NOMO-1 treated with DMSO at 0.1 percent for 48 hours (cell line): ENCODE data around the gene OR2C3.

Experiments used
- DNase-seq: peaks from one replicate; lab custom pipeline; 2025; ENCODE audit not compliant: unreplicated experiment; lab: John Stamatoyannopoulos, UW

Gene OR2C3

GRCh38 chr1:247518613-247518891, 17.7 kb downstream of the OR2C3 start:
- no peak for DNase-seq

- DNase-seq: no peak
These were observed 18.2 kb downstream of the OR2C3 start for GRCh38 chr1:247517795-247518612.

- no peak for DNase-seq
These were observed 29.4 kb downstream of the OR2C3 start for GRCh38 chr1:247506831-247507230.

DNA sequence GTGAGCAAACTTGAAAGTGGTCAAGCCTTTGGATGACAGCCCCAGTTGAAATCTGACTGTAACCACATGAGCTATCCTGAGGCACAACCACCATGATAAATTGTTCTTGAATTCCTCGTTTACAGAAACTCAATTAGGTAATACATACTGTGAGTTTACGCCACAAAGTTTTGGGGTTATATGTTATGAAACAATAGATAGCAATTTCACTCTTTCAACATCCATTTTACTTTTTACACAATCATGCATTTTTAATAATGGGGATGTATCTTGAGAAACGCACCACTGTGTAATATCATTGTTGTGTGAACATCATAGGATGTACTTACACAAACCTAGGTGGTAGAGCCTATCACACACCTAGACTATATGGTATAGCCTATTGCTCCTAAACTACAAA, 35.4 kb downstream of the OR2C3 start:
- peak; percentile 76 for DNase-seq

DNA sequence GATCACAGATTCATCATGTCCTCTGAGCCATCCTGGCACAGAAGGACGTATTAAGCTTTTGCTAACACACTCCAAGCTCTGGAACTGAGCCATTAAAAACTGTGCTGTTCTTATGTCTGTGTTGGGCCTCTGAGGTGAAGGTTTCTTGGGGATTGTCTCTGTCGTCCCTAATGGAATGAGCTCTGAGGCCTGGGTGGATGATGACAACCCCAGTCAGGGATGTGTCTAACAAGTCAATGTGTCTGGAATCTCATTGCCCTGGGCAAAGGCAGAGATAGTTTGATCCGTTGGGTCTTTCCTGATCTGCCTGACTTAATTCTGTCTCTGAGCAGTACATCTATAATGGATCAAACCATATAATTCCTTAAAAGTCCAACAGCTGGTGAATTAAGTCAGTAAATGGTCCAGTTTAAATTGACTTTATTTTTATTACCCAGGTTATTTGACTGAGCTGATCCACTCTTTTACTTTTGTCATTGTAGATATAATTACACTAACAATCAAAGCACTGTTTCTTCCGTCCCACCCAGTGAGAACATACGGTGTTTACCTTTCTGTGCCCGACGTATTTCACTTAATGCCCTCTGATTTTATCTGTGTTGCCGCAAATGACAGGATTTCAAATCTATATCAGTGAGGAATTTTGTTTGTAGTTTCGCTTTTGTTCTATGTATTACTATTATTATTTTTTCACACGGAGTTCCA, 39.5 kb downstream of the OR2C3 start:
- DNase-seq: no peak

GRCh38 chr1:247494767-247495166, 41.5 kb downstream of the OR2C3 start:
- DNase-seq: peak; percentile 85

DNA sequence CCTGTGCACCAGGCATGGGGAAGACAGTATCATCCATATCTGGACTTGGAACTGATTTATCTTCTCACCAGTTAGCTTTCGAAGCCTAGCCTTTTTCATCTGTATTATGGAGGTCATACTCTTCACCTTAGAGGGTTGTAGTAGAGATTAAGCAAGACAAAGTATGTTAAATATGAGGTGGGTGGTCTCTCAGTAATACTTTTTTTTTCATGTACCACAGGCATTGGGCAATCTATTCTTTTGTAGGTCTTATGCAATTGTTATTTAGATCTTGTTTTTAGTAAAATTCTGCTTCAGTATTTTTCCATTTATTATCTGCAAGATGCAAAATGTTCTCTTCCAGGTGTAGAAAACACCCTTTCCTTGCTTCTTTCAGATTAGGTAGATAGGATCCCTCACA, 43.1 kb downstream of the OR2C3 start:
- DNase-seq: peak; percentile 1

GRCh38 chr1:247491328-247491727, 44.9 kb downstream of the OR2C3 start:
- no peak for DNase-seq

DNA sequence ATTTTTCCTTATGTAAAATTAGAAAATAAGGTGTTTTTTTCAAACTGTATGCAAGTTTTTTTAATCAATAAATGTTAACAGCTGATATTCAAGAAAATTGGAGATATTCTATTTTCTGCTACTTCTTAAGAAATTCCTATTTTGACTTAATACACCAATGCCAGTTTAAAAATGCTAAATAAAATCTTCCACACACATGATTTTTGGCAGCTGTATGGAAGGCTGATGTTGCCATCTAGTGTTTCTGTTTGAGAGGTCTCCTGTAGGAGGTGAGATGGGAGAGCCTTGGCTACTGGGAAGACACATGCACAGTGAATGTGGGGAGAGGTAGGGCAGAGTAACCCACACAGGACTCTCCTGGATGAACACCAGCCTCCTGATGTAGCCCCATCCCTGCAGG, 49.2 kb downstream of the OR2C3 start:
- peak; percentile 47 for DNase-seq

- no peak for DNase-seq
These were observed 53.5 kb downstream of the OR2C3 start for GRCh38 chr1:247482747-247483146.

DNA sequence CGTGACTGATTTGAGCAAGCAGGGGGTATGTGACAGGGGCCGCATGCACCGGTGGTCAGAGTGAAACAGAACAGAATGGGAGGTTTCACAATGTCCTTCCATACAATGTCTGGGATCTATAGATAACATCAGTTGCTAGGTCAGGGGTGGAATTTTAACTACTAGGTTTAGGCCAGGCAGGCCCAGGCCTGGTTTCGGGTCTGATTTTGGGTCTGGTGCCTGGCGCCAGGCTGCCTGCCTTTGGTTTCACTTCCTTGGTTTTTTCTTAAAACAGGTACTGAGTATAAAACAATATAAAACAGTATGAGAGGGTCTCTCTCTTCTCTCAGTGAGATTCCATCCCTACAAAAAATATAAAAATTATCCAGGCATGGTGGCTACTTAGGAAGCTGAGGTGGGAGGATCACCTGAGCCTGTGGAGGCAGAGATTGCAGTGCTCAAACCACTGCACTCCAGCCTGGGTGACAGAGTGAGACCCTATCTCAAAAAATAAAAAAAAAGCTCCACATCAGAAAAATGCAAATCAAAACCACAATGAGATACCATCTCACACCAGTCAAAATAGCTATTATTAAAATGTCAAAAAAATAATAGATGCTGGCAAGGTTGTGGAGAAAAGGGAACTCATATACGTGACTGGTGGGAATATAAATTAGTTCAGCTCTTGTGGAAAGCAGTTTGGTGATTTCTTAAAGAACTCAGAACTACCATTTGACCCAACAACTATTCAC, 59.7 kb downstream of the OR2C3 start:
- DNase-seq: peak; percentile 25

- DNase-seq: no peak
These were observed 60.4 kb downstream of the OR2C3 start for GRCh38 chr1:247475793-247476192.
